K562 (cell line): ENCODE results near the gene NOX1. TPM values are rescaled to one million over a fixed set of nuclear protein-coding genes. Genes with fewer than 3 reads are reported as not detected.

Experiments used
- FOXA3 ChIP-seq, 2 experiments: fragments of 450-650 bp in 1 of 2; sonication (generic) in 1 of 2; formaldehyde crosslinking; IDR thresholded peaks in 1 of 2; conservative IDR thresholded peaks in 1 of 2; 2 replicates each; pipeline versions ENCODE4 v1.4.0 to v1.8.0; 2020 to 2022; ENCODE audit warnings: mild to moderate bottlenecking in 2 of 2, missing genetic modification reagents in 1 of 2
- FOXK2 ChIP-seq, 2 experiments: fragments of 450-650 bp; IDR thresholded peaks in 1 of 2; conservative IDR thresholded peaks in 1 of 2; 2 replicates each; pipeline ENCODE4 v1.6.1; 2016; ENCODE audit warnings: low read depth in 2 of 2, mild to moderate bottlenecking in 1 of 2
- GATA2 ChIP-seq: sonication (generic); formaldehyde crosslinking; IDR thresholded peaks from 2 replicates; pipeline ENCODE4 v1.4.0; 2020; ENCODE audit warnings: mild to moderate bottlenecking, missing genetic modification reagents
- HMGN3 ChIP-seq: IDR thresholded peaks from 2 replicates; pipeline ENCODE4 v1.6.1; 2011; ENCODE audit warnings: borderline replicate concordance, low read depth, mild to moderate bottlenecking, mixed read lengths, low read length; ENCODE audit not compliant: insufficient read length; ENCODE audit errors: extremely low read depth
- IFI16 ChIP-seq: fragments of 250-450 bp; sonication (Bioruptor Pico); IDR thresholded peaks from 2 replicates; pipeline ENCODE4 v2.1.2; 2022; ENCODE audit warnings: mild to moderate bottlenecking, inconsistent platforms
- JUN ChIP-seq, 2 experiments: sonication (generic) in 1 of 2; formaldehyde crosslinking in 1 of 2; IDR thresholded peaks; 2 replicates each; pipeline versions ENCODE4 v1.6.1 to v1.8.0; 2012 to 2022; ENCODE audit warnings: borderline replicate concordance in 2 of 2, mild to moderate bottlenecking in 2 of 2, improper control_type of control experiment in 1 of 2, low read depth in 1 of 2, low read length in 1 of 2, missing genetic modification reagents in 1 of 2
- MAX ChIP-seq: sonication (generic); formaldehyde crosslinking; IDR thresholded peaks from 2 replicates; pipeline ENCODE4 v1.9.0; 2022; ENCODE audit warnings: mild to moderate bottlenecking, missing genetic modification reagents
- MAZ ChIP-seq, 2 experiments: fragments of 450-650 bp in 1 of 2; sonication (generic) in 1 of 2; formaldehyde crosslinking; IDR thresholded peaks in 1 of 2; conservative IDR thresholded peaks in 1 of 2; 2 replicates each; pipeline versions ENCODE4 v1.4.0 to v1.5.0; 2020; ENCODE audit warnings: mild to moderate bottlenecking in 1 of 2, missing genetic modification reagents in 1 of 2
- MBD2 ChIP-seq: sonication (generic); IDR thresholded peaks from 2 replicates; pipeline ENCODE4 v1.6.1; 2016; ENCODE audit warnings: low read depth, borderline replicate concordance
- MLX ChIP-seq, 2 experiments: fragments of 450-650 bp in 1 of 2; sonication (generic) in 1 of 2; formaldehyde crosslinking; conservative IDR thresholded peaks; 2 replicates each; pipeline versions ENCODE4 v1.4.0 to v1.8.1; 2020 to 2022; ENCODE audit warnings: mild to moderate bottlenecking in 1 of 2, missing genetic modification reagents in 1 of 2
- NBN ChIP-seq: fragments of 450-650 bp; IDR thresholded peaks from 2 replicates; pipeline ENCODE4 v1.6.1; 2016; ENCODE audit warnings: low read depth, mild to moderate bottlenecking
- NCOA6 ChIP-seq: fragments of 450-650 bp; IDR thresholded peaks from 2 replicates; pipeline ENCODE4 v1.6.1; 2017; ENCODE audit warnings: mild to moderate bottlenecking
- NR1H2 ChIP-seq: sonication (generic); formaldehyde crosslinking; IDR thresholded peaks from 2 replicates; pipeline ENCODE4 v1.4.0; 2020; ENCODE audit warnings: mild to moderate bottlenecking, missing genetic modification reagents
- RBM14 ChIP-seq: fragments of 200-400 bp; formaldehyde crosslinking; IDR thresholded peaks from 2 replicates; pipeline ENCODE4 v1.6.1; 2018; ENCODE audit warnings: low read depth, mild to moderate bottlenecking, low read length, moderate library complexity, borderline replicate concordance; ENCODE audit not compliant: insufficient read depth
- RFX1 ChIP-seq: fragments of 450-650 bp; IDR thresholded peaks from 2 replicates; pipeline ENCODE4 v1.6.1; 2016; ENCODE audit warnings: mild to moderate bottlenecking, moderate library complexity
- TEAD1 ChIP-seq, 2 experiments: fragments of 450-650 bp in 1 of 2; sonication (generic) in 1 of 2; formaldehyde crosslinking; IDR thresholded peaks; 2 replicates each; pipeline versions ENCODE4 v1.4.0 to v1.8.0; 2020 to 2022; ENCODE audit warnings: mild to moderate bottlenecking in 2 of 2, missing genetic modification reagents in 1 of 2
- ZC3H4 ChIP-seq: sonication (generic); formaldehyde crosslinking; IDR thresholded peaks from 2 replicates; pipeline ENCODE4 v1.9.0; 2021; ENCODE audit warnings: missing genetic modification reagents, borderline replicate concordance
- ZEB2 ChIP-seq: fragments of 450-650 bp; IDR thresholded peaks from 2 replicates; pipeline ENCODE4 v1.6.1; 2016
- ZFX ChIP-seq: sonication (generic); formaldehyde crosslinking; IDR thresholded peaks from 2 replicates; pipeline ENCODE4 v1.8.0; 2022; ENCODE audit warnings: mild to moderate bottlenecking, missing genetic modification reagents, moderate library complexity
- ZNF124 ChIP-seq: sonication (generic); formaldehyde crosslinking; IDR thresholded peaks from 2 replicates; pipeline ENCODE4 v1.8.1; 2022; ENCODE audit warnings: missing genetic modification reagents
- ZNF212 ChIP-seq: fragments of 450-650 bp; formaldehyde crosslinking; IDR thresholded peaks from 2 replicates; pipeline ENCODE4 v1.4.0; 2020; ENCODE audit warnings: mild to moderate bottlenecking
- ZNF354B ChIP-seq: fragments of 250-450 bp; sonication (Bioruptor Pico); IDR thresholded peaks from 2 replicates; pipeline ENCODE4 v1.4.0; 2020
- polyA plus RNA-seq, 8 experiments: library from polyadenylated mRNA; depleted of rRNA in 4 of 8; stranded (reverse) in 5 of 8; unstranded in 3 of 8; fragments of >200 nt; fragmentation: Nextera tagmentation in 2 of 8; fragmentation: Illumina TruSeq in 1 of 8; extraction: Ambion mirVana in 2 of 8; extraction: Trizol in 1 of 8; gene quantifications; 2 replicates each; pipeline versions ENCODE4 v1.2.1 to v1.2.3, GENCODE V29; 2011 to 2014; ENCODE audit warnings: inconsistent platforms in 1 of 8, missing spikeins in 1 of 8
- total RNA-seq, 7 experiments: library from RNA; depleted of rRNA in 6 of 7; stranded (reverse); fragments of >200 nt in 6 of 7; fragmentation: Illumina TruSeq in 2 of 7; extraction: Trizol in 2 of 7; gene quantifications; 2 replicates each; pipeline versions ENCODE4 v1.2.1 to v1.2.3, GENCODE V29; 2011 to 2021; ENCODE audit warnings: low replicate concordance in 1 of 7
- TF ChIP-seq, protein P1 (sequence below), 2 experiments: fragments of 450-650 bp in 1 of 2; IDR thresholded peaks; 2 replicates each; pipeline ENCODE4 v1.6.1; 2011 to 2017; ENCODE audit warnings: low read depth in 2 of 2, antibody characterized with exemption in 1 of 2, borderline replicate concordance in 1 of 2, low read length in 1 of 2, mild to moderate bottlenecking in 1 of 2, mixed read lengths in 1 of 2; ENCODE audit not compliant: control insufficient read depth in 1 of 2

The NOX1 gene
- total and polyA plus RNA-seq, 9 of the 15 experiments (the other 6 are each of a cell fraction or from before 2014, with no cell fraction given), result 0.01 TPM; not detected in 8

- peak; percentile 42 to 68; a peak in 2 of 4 replicates for TF ChIP-seq MAZ (CRISPR knock-in tag; conservative IDR thresholded peaks at IDR 0.05 in 1 of 2, IDR thresholded peaks at IDR 0.05 in 1 of 2)
- TF ChIP-seq NR1H2, result no peak; the same call in 1 of the 2 replicates
- peak; percentile 51; the same call in 1 of the 2 replicates for TF ChIP-seq MBD2
- TF ChIP-seq, protein P1, sequence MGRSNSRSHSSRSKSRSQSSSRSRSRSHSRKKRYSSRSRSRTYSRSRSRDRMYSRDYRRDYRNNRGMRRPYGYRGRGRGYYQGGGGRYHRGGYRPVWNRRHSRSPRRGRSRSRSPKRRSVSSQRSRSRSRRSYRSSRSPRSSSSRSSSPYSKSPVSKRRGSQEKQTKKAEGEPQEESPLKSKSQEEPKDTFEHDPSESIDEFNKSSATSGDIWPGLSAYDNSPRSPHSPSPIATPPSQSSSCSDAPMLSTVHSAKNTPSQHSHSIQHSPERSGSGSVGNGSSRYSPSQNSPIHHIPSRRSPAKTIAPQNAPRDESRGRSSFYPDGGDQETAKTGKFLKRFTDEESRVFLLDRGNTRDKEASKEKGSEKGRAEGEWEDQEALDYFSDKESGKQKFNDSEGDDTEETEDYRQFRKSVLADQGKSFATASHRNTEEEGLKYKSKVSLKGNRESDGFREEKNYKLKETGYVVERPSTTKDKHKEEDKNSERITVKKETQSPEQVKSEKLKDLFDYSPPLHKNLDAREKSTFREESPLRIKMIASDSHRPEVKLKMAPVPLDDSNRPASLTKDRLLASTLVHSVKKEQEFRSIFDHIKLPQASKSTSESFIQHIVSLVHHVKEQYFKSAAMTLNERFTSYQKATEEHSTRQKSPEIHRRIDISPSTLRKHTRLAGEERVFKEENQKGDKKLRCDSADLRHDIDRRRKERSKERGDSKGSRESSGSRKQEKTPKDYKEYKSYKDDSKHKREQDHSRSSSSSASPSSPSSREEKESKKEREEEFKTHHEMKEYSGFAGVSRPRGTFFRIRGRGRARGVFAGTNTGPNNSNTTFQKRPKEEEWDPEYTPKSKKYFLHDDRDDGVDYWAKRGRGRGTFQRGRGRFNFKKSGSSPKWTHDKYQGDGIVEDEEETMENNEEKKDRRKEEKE (IDR thresholded peaks at IDR 0.05; ENCODE audit: borderline replicate concordance in 1 of 2, control insufficient read depth in 1 of 2, low read depth in 2 of 2, low read length in 1 of 2), result 0 out of 4 replicates have a peak, but pooled peaks of 1 of the 2 experiments have one; percentile 38
- TF ChIP-seq ZNF212 (CRISPR knock-in tag), result no peak
- TF ChIP-seq HMGN3, result no peak
- no peak for TF ChIP-seq IFI16
- TF ChIP-seq ZNF354B (CRISPR knock-in tag), result no peak
- TF ChIP-seq MLX (CRISPR knock-in tag; conservative IDR thresholded peaks at IDR 0.05), result no peak
- peak; percentile 90 for TF ChIP-seq RFX1
- peak; percentile 76 for TF ChIP-seq MAX
- TF ChIP-seq FOXA3 (CRISPR knock-in tag; conservative IDR thresholded peaks at IDR 0.05 in 1 of 2, IDR thresholded peaks at IDR 0.05 in 1 of 2), result no peak
- TF ChIP-seq TEAD1 (CRISPR knock-in tag; IDR thresholded peaks at IDR 0.05), result no peak
- no peak for TF ChIP-seq JUN (IDR thresholded peaks at IDR 0.05; ENCODE audit: borderline replicate concordance, low read depth, low read length)
- TF ChIP-seq JUN (CRISPR knock-in tag; IDR thresholded peaks at IDR 0.05; ENCODE audit: borderline replicate concordance), result no peak
- 0 out of 2 replicates have a peak, but pooled peaks have one; percentile 19 for TF ChIP-seq ZEB2
- TF ChIP-seq ZFX, result peak; percentile 28; the same call in 1 of the 2 replicates
- TF ChIP-seq ZC3H4, result no peak
- TF ChIP-seq ZNF124 (CRISPR knock-in tag), result no peak
- no peak for TF ChIP-seq GATA2 (CRISPR knock-in tag)
- TF ChIP-seq NCOA6, result no peak
- no peak for TF ChIP-seq RBM14
- TF ChIP-seq NBN, result no peak
- TF ChIP-seq FOXK2 (conservative IDR thresholded peaks at IDR 0.05 in 1 of 2, IDR thresholded peaks at IDR 0.05 in 1 of 2; ENCODE audit: low read depth in 2 of 2), result no peak; a peak in 2 of 4 replicates
These were observed 54.1 kb downstream of the NOX1 start, which contains the start of gene CSTF2 (continued) for GRCh38 chrX:100819837-100820666.
